HepG2 (cell line): ENCODE measurements around the gene TMCO6. TPM values are rescaled to one million over a fixed set of nuclear protein-coding genes. Genes with fewer than 3 reads are reported as not detected.
A peak's percentile ranks its signal among the peaks of the same experiment; 100 is the strongest.

Experiments
- CC2D1A ChIP-seq: sonication (generic); formaldehyde crosslinking; IDR thresholded peaks from 2 replicates; pipeline ENCODE4 v1.8.1; 2023; ENCODE audit warnings: mild to moderate bottlenecking, missing genetic modification reagents
- GABPA ChIP-seq, 2 experiments: IDR thresholded peaks; 2 replicates each; pipeline ENCODE4 v1.6.1; 2011 to 2016; ENCODE audit warnings: low read depth in 2 of 2, low read length in 1 of 2, missing biosample characterization in 1 of 2, missing genetic modification characterization in 1 of 2
- HMGA1 ChIP-seq: sonication (generic); formaldehyde crosslinking; conservative IDR thresholded peaks from 2 replicates; pipeline ENCODE4 v1.4.0; 2020; ENCODE audit warnings: missing genetic modification reagents
- HNRNPL ChIP-seq: fragments of 200-400 bp; formaldehyde crosslinking; IDR thresholded peaks from 2 replicates; pipeline ENCODE4 v1.6.1; 2017; ENCODE audit warnings: mild to moderate bottlenecking, low read depth, low read length
- HOXA7 ChIP-seq: sonication (generic); formaldehyde crosslinking; IDR thresholded peaks from 2 replicates; pipeline ENCODE4 v1.8.1; 2022; ENCODE audit warnings: mild to moderate bottlenecking, missing genetic modification reagents, moderate library complexity
- MAFK ChIP-seq, 2 experiments: IDR thresholded peaks in 1 of 2; conservative IDR thresholded peaks in 1 of 2; 2 replicates each; pipeline ENCODE4 v1.6.1; 2011; ENCODE audit warnings: improper control_type of control experiment in 2 of 2, low read length in 2 of 2
- MBD4 ChIP-seq: IDR thresholded peaks from 2 replicates; pipeline ENCODE4 v1.6.1; 2012; ENCODE audit warnings: low read length, inconsistent platforms, borderline replicate concordance
- MEIS2 ChIP-seq: sonication (generic); formaldehyde crosslinking; IDR thresholded peaks from 2 replicates; pipeline ENCODE4 v1.9.0; 2021; ENCODE audit warnings: mild to moderate bottlenecking, missing genetic modification reagents
- RBM39 ChIP-seq: fragments of 200-400 bp; formaldehyde crosslinking; IDR thresholded peaks from one replicate; pipeline ENCODE4 v1.6.1; 2018; ENCODE audit warnings: antibody characterized with exemption, mild to moderate bottlenecking, low read depth, low read length; ENCODE audit not compliant: poor library complexity, severe bottlenecking
- RXRB ChIP-seq: IDR thresholded peaks from 2 replicates; pipeline ENCODE4 v1.6.1; 2016; ENCODE audit warnings: borderline replicate concordance, missing genetic modification reagents, missing compliant biosample characterization
- SIX4 ChIP-seq: sonication (generic); formaldehyde crosslinking; IDR thresholded peaks from 2 replicates; pipeline ENCODE4 v1.4.0; 2020; ENCODE audit warnings: missing genetic modification reagents
- SOX13 ChIP-seq, 3 experiments: fragments of 450-650 bp in 1 of 3; sonication (generic) in 1 of 3; formaldehyde crosslinking in 1 of 3; IDR thresholded peaks in 2 of 3; conservative IDR thresholded peaks in 1 of 3; 2 replicates each; pipeline versions ENCODE4 v1.5.0 to v1.6.1; 2016 to 2020; ENCODE audit warnings: antibody characterized with exemption in 1 of 3, mild to moderate bottlenecking in 1 of 3, missing compliant biosample characterization in 1 of 3, missing genetic modification reagents in 1 of 3, moderate library complexity in 1 of 3
- THAP8 ChIP-seq: sonication (generic); formaldehyde crosslinking; IDR thresholded peaks from 2 replicates; pipeline ENCODE4 v1.5.1; 2020; ENCODE audit warnings: missing genetic modification reagents, mild to moderate bottlenecking, borderline replicate concordance
- ZNF121 ChIP-seq: sonication (generic); formaldehyde crosslinking; IDR thresholded peaks from 2 replicates; pipeline ENCODE4 v1.5.0; 2020; ENCODE audit warnings: mild to moderate bottlenecking, missing genetic modification reagents
- ZNF281 ChIP-seq: sonication (generic); formaldehyde crosslinking; IDR thresholded peaks from 2 replicates; pipeline ENCODE4 v1.4.0; 2020; ENCODE audit warnings: missing genetic modification reagents, borderline replicate concordance
- ZNF33B ChIP-seq: sonication (generic); formaldehyde crosslinking; IDR thresholded peaks from 2 replicates; pipeline ENCODE4 v1.5.1; 2020; ENCODE audit warnings: mild to moderate bottlenecking, missing genetic modification reagents
- ZNF460 ChIP-seq: sonication (generic); formaldehyde crosslinking; IDR thresholded peaks from 2 replicates; pipeline ENCODE4 v1.5.1; 2020; ENCODE audit warnings: missing genetic modification reagents, mild to moderate bottlenecking, borderline replicate concordance
- ZNF543 ChIP-seq: sonication (generic); formaldehyde crosslinking; IDR thresholded peaks from 2 replicates; pipeline ENCODE4 v1.4.0; 2020; ENCODE audit warnings: mild to moderate bottlenecking, missing genetic modification reagents
- ZNF564 ChIP-seq: sonication (generic); formaldehyde crosslinking; IDR thresholded peaks from 2 replicates; pipeline ENCODE4 v1.8.1; 2023; ENCODE audit warnings: mild to moderate bottlenecking, missing genetic modification reagents
- ZNF607 ChIP-seq: sonication (generic); formaldehyde crosslinking; IDR thresholded peaks from 2 replicates; pipeline ENCODE4 v1.5.1; 2020; ENCODE audit warnings: missing genetic modification reagents, mild to moderate bottlenecking, borderline replicate concordance
- ZNF737 ChIP-seq: sonication (generic); formaldehyde crosslinking; IDR thresholded peaks from 2 replicates; pipeline ENCODE4 v1.5.0; 2020; ENCODE audit warnings: missing genetic modification reagents, mild to moderate bottlenecking, borderline replicate concordance
- ZNF784 ChIP-seq: sonication (generic); formaldehyde crosslinking; IDR thresholded peaks from 2 replicates; pipeline ENCODE4 v1.5.1; 2020; ENCODE audit warnings: missing genetic modification reagents, mild to moderate bottlenecking, borderline replicate concordance
- ZNF850 ChIP-seq: sonication (generic); formaldehyde crosslinking; conservative IDR thresholded peaks from 2 replicates; pipeline ENCODE4 v1.9.0; 2021; ENCODE audit warnings: mild to moderate bottlenecking, missing genetic modification reagents
- ZXDC ChIP-seq: sonication (generic); formaldehyde crosslinking; IDR thresholded peaks from 2 replicates; pipeline ENCODE4 v1.5.0; 2020; ENCODE audit warnings: mild to moderate bottlenecking, missing genetic modification reagents
- polyA plus RNA-seq, 8 experiments: library from polyadenylated mRNA; depleted of rRNA in 3 of 8; stranded (reverse) in 7 of 8; unstranded in 1 of 8; fragments of >200 nt; fragmentation: Illumina TruSeq in 4 of 8; extraction: Trizol in 4 of 8; gene quantifications; 2 replicates each; pipeline versions ENCODE4 v1.2.1 to v1.2.3, GENCODE V29; 2011 to 2016; ENCODE audit warnings: low read depth in 4 of 8, missing spikeins in 1 of 8, mixed read lengths in 1 of 8; ENCODE audit not compliant: insufficient read depth in 1 of 8
- total RNA-seq, 5 experiments: library from RNA; depleted of rRNA; stranded (reverse); fragments of >200 nt; fragmentation: Illumina TruSeq; extraction: Trizol; gene quantifications; 2 replicates each; pipeline ENCODE4 v1.2.3, GENCODE V29; 2016; ENCODE audit warnings: low read depth in 1 of 5

TMCO6 gene
- total and polyA plus RNA-seq, 2 of the 13 experiments (the other 11 are each of a cell fraction or from before 2014, with no cell fraction given), result 16.6 to 28.2 TPM

- TF ChIP-seq SOX13 (IDR thresholded peaks at IDR 0.05) (no peak), SOX13 (CRISPR knock-in tag; conservative IDR thresholded peaks at IDR 0.05 in 1 of 2, IDR thresholded peaks at IDR 0.05 in 1 of 2) (no peak), MBD4 (no peak), ZNF460 (CRISPR knock-in tag) (no peak), ZNF564 (no peak), ZNF850 (no peak), ZNF607 (no peak; the same call in 1 of the 2 replicates), HMGA1 (CRISPR knock-in tag) (no peak), RBM39 (no peak), MAFK (conservative IDR thresholded peaks at IDR 0.05 in 1 of 2, IDR thresholded peaks at IDR 0.05 in 1 of 2; ENCODE audit: low read length in 2 of 2) (no peak), CC2D1A (CRISPR knock-in tag) (no peak), ZNF121 (no peak), HNRNPL (no peak), ZNF33B (CRISPR knock-in tag) (no peak), THAP8 (CRISPR knock-in tag) (no peak), ZNF281 (no peak), ZXDC (no peak), ZNF737 (CRISPR knock-in tag) (no peak), SIX4 (CRISPR knock-in tag) (no peak), RXRB (CRISPR knock-in tag) (peak; percentile 86), ZNF543 (CRISPR knock-in tag) (no peak), HOXA7 (CRISPR knock-in tag) (no peak), MEIS2 (CRISPR knock-in tag) (peak; percentile 70), ZNF784 (CRISPR knock-in tag) (no peak), GABPA (IDR thresholded peaks at IDR 0.05; ENCODE audit: low read depth, low read length) (no peak), GABPA (CRISPR knock-in tag; IDR thresholded peaks at IDR 0.05; ENCODE audit: low read depth) (0 out of 2 replicates have a peak, but pooled peaks have one; percentile 30)
Measured at GRCh38 chr5:140633021-140633471, 6.2 kb upstream of the TMCO6 start, which contains the start of gene CD14 (continued).
